ENCODE measurements around the gene SHTN1.

DNA sequence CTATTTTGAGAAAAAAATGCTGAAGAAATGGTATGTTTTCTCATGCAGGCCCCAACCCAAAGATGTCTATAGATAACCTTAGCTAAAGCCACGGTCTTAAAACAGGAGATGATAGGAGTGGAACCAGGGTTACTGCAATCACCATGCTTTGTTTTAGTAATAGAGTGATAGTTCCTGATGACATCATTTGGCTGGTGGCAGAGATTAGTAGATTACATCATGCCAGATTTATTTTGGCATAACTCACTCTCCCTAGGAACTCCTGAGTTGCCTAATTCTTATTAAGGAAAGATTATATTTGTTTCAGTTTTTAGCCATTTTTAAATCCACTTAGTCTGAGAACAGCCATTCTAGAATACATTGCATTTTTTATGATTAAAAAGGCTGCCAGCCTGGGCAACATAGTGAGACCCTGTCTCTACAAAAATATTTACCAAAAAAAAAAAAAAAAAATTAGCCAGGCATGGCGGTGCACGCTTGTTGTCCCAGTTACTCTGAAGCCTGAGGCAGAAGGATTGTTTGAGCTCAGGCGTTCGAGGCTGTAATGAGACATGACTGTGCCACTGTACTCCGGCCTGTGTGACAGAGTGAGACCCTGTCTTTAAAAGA lies 137.9 kb downstream of the SHTN1 start:
- TF ChIP-seq, protein P1, sequence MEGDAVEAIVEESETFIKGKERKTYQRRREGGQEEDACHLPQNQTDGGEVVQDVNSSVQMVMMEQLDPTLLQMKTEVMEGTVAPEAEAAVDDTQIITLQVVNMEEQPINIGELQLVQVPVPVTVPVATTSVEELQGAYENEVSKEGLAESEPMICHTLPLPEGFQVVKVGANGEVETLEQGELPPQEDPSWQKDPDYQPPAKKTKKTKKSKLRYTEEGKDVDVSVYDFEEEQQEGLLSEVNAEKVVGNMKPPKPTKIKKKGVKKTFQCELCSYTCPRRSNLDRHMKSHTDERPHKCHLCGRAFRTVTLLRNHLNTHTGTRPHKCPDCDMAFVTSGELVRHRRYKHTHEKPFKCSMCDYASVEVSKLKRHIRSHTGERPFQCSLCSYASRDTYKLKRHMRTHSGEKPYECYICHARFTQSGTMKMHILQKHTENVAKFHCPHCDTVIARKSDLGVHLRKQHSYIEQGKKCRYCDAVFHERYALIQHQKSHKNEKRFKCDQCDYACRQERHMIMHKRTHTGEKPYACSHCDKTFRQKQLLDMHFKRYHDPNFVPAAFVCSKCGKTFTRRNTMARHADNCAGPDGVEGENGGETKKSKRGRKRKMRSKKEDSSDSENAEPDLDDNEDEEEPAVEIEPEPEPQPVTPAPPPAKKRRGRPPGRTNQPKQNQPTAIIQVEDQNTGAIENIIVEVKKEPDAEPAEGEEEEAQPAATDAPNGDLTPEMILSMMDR (IDR thresholded peaks at IDR 0.05), result no peak
- no peak for TF ChIP-seq EZH2 (IDR thresholded peaks at IDR 0.05; ENCODE audit: borderline replicate concordance, insufficient read depth, low read depth, low read length, poor library complexity, severe bottlenecking)

Data from B cell (primary cell).